Astrocyte (in vitro differentiated cells and primary cell): Measurements from ENCODE around the gene MOB3B. TPM values are rescaled to one million over a fixed set of nuclear protein-coding genes. Genes with fewer than 3 reads are reported as not detected.

Experiments used
- DNase-seq: peaks from one replicate; pipeline ENCODE4 v3.0.0-alpha.2; 2010; ENCODE audit warnings: low read depth
- FAIRE-seq: peaks from 2 replicates; lab custom pipeline; 2011; peaks lifted over from hg19 to GRCh38; lab: Jason Lieb, UNC
- H2AFZ ChIP-seq: 2 replicates; pipeline ENCODE4 v1.6.0; 2012; ENCODE audit warnings: low read depth, low read length, inconsistent platforms
- H3K27ac ChIP-seq: 2 replicates; pipeline ENCODE4 v1.5.1; 2011; ENCODE audit warnings: low read depth, low read length, inconsistent platforms
- H3K27me3 ChIP-seq: 2 replicates; pipeline ENCODE4 v1.6.0; 2011; ENCODE audit warnings: low read length, inconsistent platforms; ENCODE audit not compliant: insufficient read depth
- H3K36me3 ChIP-seq: 2 replicates; pipeline ENCODE4 v1.5.1; 2011; ENCODE audit warnings: low read length, inconsistent platforms; ENCODE audit not compliant: insufficient read depth
- H3K4me1 ChIP-seq: 2 replicates; pipeline ENCODE4 v1.5.1; 2011; ENCODE audit warnings: low read length, inconsistent platforms; ENCODE audit not compliant: insufficient read depth
- H3K4me2 ChIP-seq: 2 replicates; pipeline ENCODE4 v1.6.0; 2012; ENCODE audit warnings: low read length, inconsistent platforms
- H3K4me3 ChIP-seq: 2 replicates; pipeline ENCODE4 v1.5.1; 2011; ENCODE audit warnings: low read depth, mild to moderate bottlenecking, low read length, inconsistent platforms; ENCODE audit not compliant: insufficient read depth
- H3K79me2 ChIP-seq: 2 replicates; pipeline ENCODE4 v1.6.0; 2012; ENCODE audit warnings: mild to moderate bottlenecking, low read length, inconsistent platforms; ENCODE audit not compliant: insufficient read depth
- H3K9ac ChIP-seq: 2 replicates; pipeline ENCODE4 v1.6.0; 2012; ENCODE audit warnings: mild to moderate bottlenecking, low read length, inconsistent platforms
- H3K9me3 ChIP-seq: 2 replicates; pipeline ENCODE4 v1.5.1; 2012; ENCODE audit warnings: low read depth, mild to moderate bottlenecking, low read length, inconsistent platforms; ENCODE audit not compliant: insufficient read depth
- H4K20me1 ChIP-seq: 2 replicates; pipeline ENCODE4 v1.6.0; 2012; ENCODE audit warnings: low read length, inconsistent platforms; ENCODE audit not compliant: insufficient read depth
- H3K27ac Mint-ChIP-seq: one replicate; pipeline ENCODE4 v1.8.0; 2021; ENCODE audit warnings: mild to moderate bottlenecking, mixed read lengths; ENCODE audit not compliant: unreplicated experiment
- H3K27me3 Mint-ChIP-seq: one replicate; pipeline ENCODE4 v1.8.0; 2021; ENCODE audit warnings: low read depth, mixed read lengths; ENCODE audit not compliant: unreplicated experiment
- H3K36me3 Mint-ChIP-seq: one replicate; pipeline ENCODE4 v1.8.0; 2021; ENCODE audit warnings: low read depth, mixed read lengths; ENCODE audit not compliant: unreplicated experiment
- H3K4me1 Mint-ChIP-seq: one replicate; pipeline ENCODE4 v1.8.0; 2021; ENCODE audit warnings: low read depth, mixed read lengths; ENCODE audit not compliant: unreplicated experiment
- H3K4me3 Mint-ChIP-seq: one replicate; pipeline ENCODE4 v1.8.0; 2021; ENCODE audit warnings: mild to moderate bottlenecking, moderate library complexity, mixed read lengths; ENCODE audit not compliant: unreplicated experiment
- H3K9me3 Mint-ChIP-seq: one replicate; pipeline ENCODE4 v1.8.0; 2021; ENCODE audit warnings: mild to moderate bottlenecking, mixed read lengths; ENCODE audit not compliant: unreplicated experiment
- CTCF ChIP-seq: IDR thresholded peaks from 2 replicates; pipeline ENCODE4 v1.5.1; 2011; ENCODE audit warnings: low read depth, mild to moderate bottlenecking, inconsistent platforms, low read length, moderate library complexity; ENCODE audit not compliant: insufficient read depth
- EZH2 ChIP-seq: IDR thresholded peaks from 2 replicates; pipeline ENCODE4 v1.6.1; 2012; ENCODE audit warnings: mild to moderate bottlenecking, low read length, inconsistent platforms; ENCODE audit not compliant: insufficient read depth
- total RNA-seq: library from RNA; stranded (reverse); gene quantifications from 2 replicates; pipeline ENCODE4 v1.2.1, GENCODE V29; 2021

MOB3B gene
- total RNA-seq, 1 donor from 2014 or later, result 3.9 TPM

GRCh38 chr9:27427272-27427643, 102.4 kb downstream of the MOB3B start:
- H3K4me1 ChIP-seq, result peaks cover 6% of the 10 kb centered on the region
- peak overlapping the region; percentile 29 for H3K4me2 ChIP-seq
- H3K9me3 ChIP-seq, result no peaks in the 10 kb centered on the region
- TF ChIP-seq CTCF (no peak), EZH2 (no peak)
- no peaks in the 10 kb centered on the region for H3K36me3 ChIP-seq
- H4K20me1 ChIP-seq, result no peaks in the 10 kb centered on the region
- Mint-ChIP-seq H3K4me3 (no peak overlapping the region), H3K27ac (peak overlapping the region; percentile 96), H3K9me3 (no peaks in the 10 kb centered on the region), H3K36me3 (no peaks in the 10 kb centered on the region), H3K27me3 (no peaks in the 10 kb centered on the region), H3K4me1 (peaks cover 55% of the 10 kb centered on the region)
- no peaks in the 10 kb centered on the region for H3K27me3 ChIP-seq
- H3K27ac ChIP-seq, result no peak overlapping the region
- H3K79me2 ChIP-seq, result no peaks in the 10 kb centered on the region
- DNase-seq, result peak; percentile 71
- no peak overlapping the region for H3K9ac ChIP-seq
- no peak overlapping the region for H2AFZ ChIP-seq
- no peak overlapping the region for H3K4me3 ChIP-seq
- no peak for FAIRE-seq

- Histone ChIP-seq H3K79me2 (no peaks in the 10 kb centered on the region), H3K4me1 (peaks cover 6% of the 10 kb centered on the region), H3K9me3 (no peaks in the 10 kb centered on the region), H4K20me1 (no peaks in the 10 kb centered on the region), H2AFZ (peak overlapping the region; percentile 11), H3K27me3 (no peaks in the 10 kb centered on the region), H3K9ac (no peak overlapping the region), H3K36me3 (no peaks in the 10 kb centered on the region), H3K4me3 (no peak overlapping the region), H3K4me2 (peak overlapping the region; percentile 29), H3K27ac (no peak overlapping the region)
- TF ChIP-seq CTCF (no peak), EZH2 (no peak)
- DNase-seq (no peak), FAIRE-seq (no peak)
- no peaks in the 10 kb centered on the region for H3K36me3 Mint-ChIP-seq
- H3K9me3 Mint-ChIP-seq, result no peaks in the 10 kb centered on the region
- no peak overlapping the region for H3K4me3 Mint-ChIP-seq
- no peaks in the 10 kb centered on the region for H3K27me3 Mint-ChIP-seq
- peak overlapping the region; percentile 88 for H3K27ac Mint-ChIP-seq
- peaks cover 58% of the 10 kb centered on the region for H3K4me1 Mint-ChIP-seq
Observed at GRCh38 chr9:27426511-27427271, 102.9 kb downstream of the MOB3B start.

GRCh38 chr9:27425827-27426510, 103.6 kb downstream of the MOB3B start:
- H3K27ac ChIP-seq, result no peak overlapping the region
- H3K27me3 ChIP-seq, result no peaks in the 10 kb centered on the region
- Mint-ChIP-seq H3K27me3 (no peaks in the 10 kb centered on the region), H3K9me3 (no peaks in the 10 kb centered on the region), H3K4me1 (peaks cover 59% of the 10 kb centered on the region), H3K36me3 (no peaks in the 10 kb centered on the region), H3K27ac (peak overlapping the region; percentile 88), H3K4me3 (no peak overlapping the region)
- H3K4me3 ChIP-seq, result no peak overlapping the region
- TF ChIP-seq CTCF (no peak), EZH2 (no peak)
- no peaks in the 10 kb centered on the region for H3K36me3 ChIP-seq
- no peak for FAIRE-seq
- H3K4me2 ChIP-seq, result no peak overlapping the region
- H3K4me1 ChIP-seq, result peaks cover 6% of the 10 kb centered on the region
- H3K9ac ChIP-seq, result no peak overlapping the region
- no peak for DNase-seq
- H3K79me2 ChIP-seq, result no peaks in the 10 kb centered on the region
- no peak overlapping the region for H2AFZ ChIP-seq
- H3K9me3 ChIP-seq, result no peaks in the 10 kb centered on the region
- H4K20me1 ChIP-seq, result no peaks in the 10 kb centered on the region
